ENCODE measurements around the gene POTEI.
"Not testable (repeated sequence)": the region's sequence is repeated elsewhere in the genome, so short reads cannot be mapped to it uniquely, and the experiment has no call there.

POTEI gene

DNA sequence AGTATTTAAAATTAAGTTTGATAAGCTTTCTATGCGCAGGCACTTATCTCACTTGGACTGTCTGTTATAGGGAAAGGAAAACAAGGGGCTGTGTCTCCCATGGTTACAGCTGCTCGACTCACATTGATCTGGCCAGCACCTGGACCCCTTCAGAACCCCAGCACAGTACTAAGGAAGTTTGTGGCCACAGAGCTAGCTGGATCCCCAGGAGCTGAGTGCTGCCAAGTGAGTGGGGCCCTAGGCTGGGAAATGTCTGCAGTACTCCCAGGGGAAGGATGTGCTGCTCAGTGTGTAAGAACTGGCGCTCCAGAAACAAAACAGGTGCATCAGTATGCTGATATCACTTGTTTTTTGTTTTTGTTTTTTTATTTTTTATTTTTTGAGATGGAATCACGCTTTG, 21.1 kb upstream of the POTEI start:
- H3K4me1 ChIP-seq (ENCODE audit: insufficient read depth, low read length); H3K4me3 ChIP-seq (ENCODE audit: low read length): not testable (repeated sequence)
- no CpG with 5 or more reads among the region's 4 CpGs for WGBS

DNA sequence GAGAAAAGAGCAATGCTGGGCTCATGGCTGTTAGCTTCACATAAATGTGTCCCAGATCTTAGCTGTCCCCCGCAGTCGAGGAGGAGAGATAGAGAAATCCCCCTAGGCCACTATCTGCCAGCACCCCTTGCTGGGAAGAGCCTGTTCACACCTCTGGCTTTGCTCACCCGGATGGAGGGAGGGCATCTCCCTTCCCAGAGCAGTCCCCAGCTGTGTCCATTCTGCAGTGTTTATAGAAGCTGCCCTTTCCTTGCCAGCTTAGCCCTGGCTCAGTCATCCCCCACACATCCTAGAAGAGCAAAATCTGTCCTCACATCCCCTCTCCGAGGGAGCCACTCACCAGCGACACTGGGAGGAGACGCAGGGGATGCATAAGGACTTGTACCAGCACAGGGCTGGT, 20.4 kb upstream of the POTEI start:
- not testable (repeated sequence) for H3K9me3 ChIP-seq (ENCODE audit: insufficient read depth, low read depth, low read length); H3K36me3 ChIP-seq (ENCODE audit: insufficient read depth, low read length); H3K27ac ChIP-seq (ENCODE audit: low read depth, low read length); H3K27me3 ChIP-seq (ENCODE audit: insufficient read depth, low read length); H3K4me1 ChIP-seq (ENCODE audit: insufficient read depth, low read length); H3K4me3 ChIP-seq (ENCODE audit: low read length); H3K9ac ChIP-seq (ENCODE audit: low read depth, low read length)
- WGBS = no CpG with 5 or more reads among the region's 6 CpGs

More for the DNA sequence above, 21.1 kb upstream of the POTEI start:
- H3K27ac ChIP-seq (ENCODE audit: low read depth, low read length); H3K9ac ChIP-seq (ENCODE audit: low read depth, low read length); H3K9me3 ChIP-seq (ENCODE audit: insufficient read depth, low read depth, low read length); H3K36me3 ChIP-seq (ENCODE audit: insufficient read depth, low read length); H3K27me3 ChIP-seq (ENCODE audit: insufficient read depth, low read length): not testable (repeated sequence)

GRCh38 chr2:130527365-130527967, 18.3 kb upstream of the POTEI start:
- not testable (repeated sequence) for H3K27ac ChIP-seq (ENCODE audit: low read depth, low read length); H3K4me3 ChIP-seq (ENCODE audit: low read length); H3K36me3 ChIP-seq (ENCODE audit: insufficient read depth, low read length); H3K9ac ChIP-seq (ENCODE audit: low read depth, low read length); H3K27me3 ChIP-seq (ENCODE audit: insufficient read depth, low read length); H3K4me1 ChIP-seq (ENCODE audit: insufficient read depth, low read length); H3K9me3 ChIP-seq (ENCODE audit: insufficient read depth, low read depth, low read length)
- WGBS = no CpG with 5 or more reads among the region's 40 CpGs

GRCh38 chr2:130522390-130522789, 13.3 kb upstream of the POTEI start:
- H3K36me3 ChIP-seq (ENCODE audit: insufficient read depth, low read length); H3K27me3 ChIP-seq (ENCODE audit: insufficient read depth, low read length); H3K9me3 ChIP-seq (ENCODE audit: insufficient read depth, low read depth, low read length); H3K4me1 ChIP-seq (ENCODE audit: insufficient read depth, low read length); H3K27ac ChIP-seq (ENCODE audit: low read depth, low read length); H3K4me3 ChIP-seq (ENCODE audit: low read length); H3K9ac ChIP-seq (ENCODE audit: low read depth, low read length): not testable (repeated sequence)
- WGBS = no CpG with 5 or more reads among the region's 23 CpGs

DNA sequence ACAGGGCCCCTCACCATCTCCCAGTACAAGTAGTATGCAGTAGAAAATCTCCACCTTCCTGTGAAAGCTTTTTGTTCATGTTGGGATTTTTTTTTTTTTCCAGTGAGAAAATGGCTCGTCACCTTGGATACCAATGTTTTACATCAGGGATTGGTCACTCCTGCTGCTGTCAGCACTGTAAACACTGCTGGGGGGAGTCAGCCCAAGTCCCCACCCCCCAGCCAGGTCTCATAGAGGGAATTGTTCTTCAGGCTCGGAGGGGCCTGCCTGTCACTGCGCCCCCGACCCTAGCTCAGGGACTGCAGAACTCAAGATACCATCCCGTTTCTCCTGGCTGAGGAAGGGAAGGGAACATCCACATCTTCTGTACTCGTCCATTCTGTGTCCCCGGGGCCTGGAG, 11.9 kb upstream of the POTEI start, which contains the start of gene CFC1B:
Gene CFC1B (plus strand): TSS at position 231 of the 400 bp plus-strand sequence. CDS start 263 bp downstream, outside the sequence.
- not testable (repeated sequence) for H3K4me3 ChIP-seq (ENCODE audit: low read length); H3K9ac ChIP-seq (ENCODE audit: low read depth, low read length); H3K27ac ChIP-seq (ENCODE audit: low read depth, low read length); H3K9me3 ChIP-seq (ENCODE audit: insufficient read depth, low read depth, low read length); H3K27me3 ChIP-seq (ENCODE audit: insufficient read depth, low read length); H3K36me3 ChIP-seq (ENCODE audit: insufficient read depth, low read length); H3K4me1 ChIP-seq (ENCODE audit: insufficient read depth, low read length)
- WGBS = no CpG with 5 or more reads among the region's 7 CpGs

DNA sequence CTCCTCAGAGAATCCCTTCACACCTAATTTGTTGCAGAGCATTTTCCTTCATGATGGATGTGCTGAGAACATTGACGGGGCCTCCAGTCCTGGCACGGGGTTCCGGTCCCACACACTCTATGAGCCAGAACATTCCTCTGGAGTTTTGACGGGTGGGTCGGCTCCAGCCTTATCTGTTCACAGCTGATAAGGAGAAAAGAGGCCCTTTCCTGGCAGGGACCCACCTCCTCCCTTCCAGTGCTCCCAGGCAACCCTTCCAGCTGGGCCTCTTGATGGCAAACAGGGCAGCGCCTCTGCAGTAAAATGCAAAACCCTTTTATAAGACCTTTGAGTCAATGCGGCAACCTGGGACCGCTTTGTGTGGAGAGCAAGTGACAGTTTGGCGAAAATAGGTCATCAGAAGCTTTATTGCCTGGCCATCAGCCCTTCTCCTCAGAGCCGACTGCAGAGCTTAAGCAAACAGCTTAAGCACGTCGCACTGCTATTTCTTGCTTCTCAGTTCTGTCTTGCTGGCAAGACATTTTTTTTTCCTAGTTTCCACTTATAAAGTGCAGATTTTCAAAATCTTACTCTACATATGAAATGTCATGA, 9.5 kb upstream of the POTEI start:
- H3K27me3 ChIP-seq (ENCODE audit: insufficient read depth, low read length); H3K4me1 ChIP-seq (ENCODE audit: insufficient read depth, low read length); H3K9ac ChIP-seq (ENCODE audit: low read depth, low read length); H3K4me3 ChIP-seq (ENCODE audit: low read length); H3K9me3 ChIP-seq (ENCODE audit: insufficient read depth, low read depth, low read length); H3K36me3 ChIP-seq (ENCODE audit: insufficient read depth, low read length); H3K27ac ChIP-seq (ENCODE audit: low read depth, low read length): not testable (repeated sequence)
- WGBS = no CpG with 5 or more reads among the region's 12 CpGs

DNA sequence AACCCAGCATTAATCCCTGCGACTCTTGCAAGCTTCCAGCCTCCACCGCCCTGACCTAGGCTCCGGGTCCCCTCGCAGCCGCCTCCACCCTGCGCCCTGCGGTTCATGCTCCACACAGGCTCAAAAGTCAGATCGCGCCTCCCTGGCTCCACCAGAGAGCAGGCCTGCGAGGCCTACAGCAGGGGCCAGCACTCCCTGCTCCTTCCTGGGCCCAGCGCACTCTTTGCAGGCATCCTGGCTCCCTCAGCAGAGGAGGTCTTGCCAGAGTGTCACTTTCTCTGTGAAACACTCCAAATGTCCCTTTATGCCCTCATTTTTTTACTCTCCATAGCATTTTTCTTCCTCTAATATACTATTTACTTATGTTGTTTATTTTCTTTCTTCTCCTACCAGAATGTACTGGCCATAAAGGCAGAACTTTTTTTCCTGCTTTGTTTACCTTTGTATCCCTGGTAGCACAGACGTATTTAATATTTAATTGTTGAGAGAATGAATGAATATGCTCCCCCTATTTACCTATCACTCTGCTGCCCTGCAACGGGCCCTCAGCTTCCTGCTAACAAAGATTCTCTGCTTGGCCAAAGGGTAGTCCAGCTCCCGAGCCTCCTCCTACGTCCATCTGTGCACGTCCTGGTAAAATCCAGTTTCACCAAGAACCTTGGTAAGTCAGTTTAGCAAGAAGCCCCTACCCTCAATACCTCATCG, 2.8 kb upstream of the POTEI start:
- not testable (repeated sequence) for H3K27ac ChIP-seq (ENCODE audit: low read depth, low read length); H3K36me3 ChIP-seq (ENCODE audit: insufficient read depth, low read length); H3K4me3 ChIP-seq (ENCODE audit: low read length); H3K27me3 ChIP-seq (ENCODE audit: insufficient read depth, low read length); H3K4me1 ChIP-seq (ENCODE audit: insufficient read depth, low read length); H3K9me3 ChIP-seq (ENCODE audit: insufficient read depth, low read depth, low read length); H3K9ac ChIP-seq (ENCODE audit: low read depth, low read length)
- 78% methylated on average over 3 of the region's 17 CpGs for WGBS

GRCh38 chr2:130510807-130511746, 1.9 kb upstream of the POTEI start:
- not testable (repeated sequence) for H3K27ac ChIP-seq (ENCODE audit: low read depth, low read length); H3K9ac ChIP-seq (ENCODE audit: low read depth, low read length); H3K27me3 ChIP-seq (ENCODE audit: insufficient read depth, low read length); H3K4me3 ChIP-seq (ENCODE audit: low read length); H3K9me3 ChIP-seq (ENCODE audit: insufficient read depth, low read depth, low read length); H3K36me3 ChIP-seq (ENCODE audit: insufficient read depth, low read length); H3K4me1 ChIP-seq (ENCODE audit: insufficient read depth, low read length)
- WGBS = 79% methylated on average over 2 of the region's 31 CpGs

DNA sequence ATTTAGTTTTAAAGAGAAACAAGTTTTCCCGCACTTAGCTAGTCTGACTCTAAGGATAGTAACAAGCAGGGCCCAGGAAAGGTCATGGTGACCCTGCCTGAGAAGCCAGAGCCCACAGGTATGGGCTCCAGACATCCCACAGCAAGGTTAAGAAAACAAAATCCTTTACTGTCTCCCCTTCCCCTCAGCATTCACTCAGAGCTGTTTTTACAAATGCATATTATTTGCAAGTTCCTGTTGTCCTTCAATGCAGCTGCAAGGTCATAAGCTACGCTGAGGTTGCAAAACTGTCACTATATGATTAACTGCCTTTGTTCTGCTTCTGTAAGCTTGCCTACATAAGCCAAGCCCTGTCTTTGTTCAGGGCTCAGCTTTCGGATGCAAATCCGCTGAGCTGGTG, 18.1 kb downstream of the POTEI start:
- H3K9ac ChIP-seq (ENCODE audit: low read depth, low read length); H3K36me3 ChIP-seq (ENCODE audit: insufficient read depth, low read length); H3K4me3 ChIP-seq (ENCODE audit: low read length); H3K27me3 ChIP-seq (ENCODE audit: insufficient read depth, low read length); H3K27ac ChIP-seq (ENCODE audit: low read depth, low read length); H3K9me3 ChIP-seq (ENCODE audit: insufficient read depth, low read depth, low read length); H3K4me1 ChIP-seq (ENCODE audit: insufficient read depth, low read length): not testable (repeated sequence)
- WGBS = 57% methylated on average over 2 of the region's 4 CpGs

DNA sequence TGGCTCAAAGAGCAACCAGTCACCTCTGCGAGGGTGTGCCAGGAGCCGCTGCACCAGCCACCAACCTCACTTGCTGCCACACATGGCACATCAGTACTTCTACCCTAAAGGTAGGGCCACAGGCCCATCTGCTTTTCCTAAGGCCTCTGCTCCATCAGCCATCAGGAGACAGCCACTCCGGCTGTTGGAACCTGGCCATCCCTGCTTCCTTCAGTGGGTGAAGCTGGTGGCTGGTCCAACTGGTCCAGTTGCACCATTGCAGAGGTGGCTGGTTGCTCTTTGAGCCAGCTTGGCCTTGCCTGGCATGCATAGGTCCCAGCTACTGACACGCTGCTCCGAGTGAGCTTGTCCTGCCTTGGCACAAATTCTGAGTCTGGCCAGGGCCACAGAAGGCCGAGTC, 53.7 kb downstream of the POTEI start:
- not testable (repeated sequence) for H3K4me1 ChIP-seq (ENCODE audit: insufficient read depth, low read length)

DNA sequence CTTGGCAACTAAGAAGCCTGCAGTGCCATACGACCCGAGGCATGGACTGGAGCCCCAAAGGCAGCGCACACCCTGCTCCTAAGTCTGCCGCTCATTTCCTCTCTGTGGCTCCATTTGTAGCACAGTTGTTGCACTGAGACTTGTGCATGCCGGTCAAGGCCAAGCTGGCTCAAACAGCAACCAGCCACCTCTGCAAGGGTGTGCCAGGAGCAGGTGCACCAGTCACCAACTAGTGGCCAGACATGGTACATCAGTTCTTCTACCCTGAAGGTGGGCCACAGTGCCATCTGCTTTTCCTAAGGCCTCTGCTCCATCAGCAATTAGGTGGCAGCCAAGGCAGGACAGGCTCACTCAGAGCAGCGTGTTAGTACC, 54.4 kb downstream of the POTEI start:
- not testable (repeated sequence) for H3K36me3 ChIP-seq (ENCODE audit: insufficient read depth, low read length); H3K9me3 ChIP-seq (ENCODE audit: insufficient read depth, low read depth, low read length); H3K27me3 ChIP-seq (ENCODE audit: insufficient read depth, low read length); H3K27ac ChIP-seq (ENCODE audit: low read depth, low read length); H3K9ac ChIP-seq (ENCODE audit: low read depth, low read length); H3K4me1 ChIP-seq (ENCODE audit: insufficient read depth, low read length); H3K4me3 ChIP-seq (ENCODE audit: low read length)
- WGBS = 97% methylated on average over 6 of the region's 6 CpGs

More for the DNA sequence above, 53.7 kb downstream of the POTEI start:
- H3K27me3 ChIP-seq (ENCODE audit: insufficient read depth, low read length); H3K36me3 ChIP-seq (ENCODE audit: insufficient read depth, low read length); H3K27ac ChIP-seq (ENCODE audit: low read depth, low read length); H3K4me3 ChIP-seq (ENCODE audit: low read length); H3K9ac ChIP-seq (ENCODE audit: low read depth, low read length); H3K9me3 ChIP-seq (ENCODE audit: insufficient read depth, low read depth, low read length): not testable (repeated sequence)
- 87% methylated on average over 6 of the region's 6 CpGs for WGBS
